Pons (tissue), 1 donor: ENCODE measurements around the gene SLC16A13.
A peak's percentile ranks its signal among the peaks of the same experiment; 100 is the strongest.
"Not testable (repeated sequence)": the region's sequence is repeated elsewhere in the genome, so short reads cannot be mapped to it uniquely, and the experiment has no call there.

Experiments
- DNase-seq: peaks from one replicate; pipeline ENCODE4 v3.0.0-alpha.2; 2016; ENCODE audit warnings: low spot score

SLC16A13 gene

GRCh38 chr17:7035591-7036368 lies at the start of gene SLC16A13:
Gene SLC16A13 (plus strand): TSS chr17:7036015. CDS start chr17:7036383, 368 bp downstream.
- DNase-seq = peak; percentile 90

GRCh38 chr17:6986676-6987075 lies 49.1 kb upstream of the SLC16A13 start:
- no peak for DNase-seq

GRCh38 chr17:6989779-6990178 lies 46.0 kb upstream of the SLC16A13 start:
- no peak for DNase-seq

GRCh38 chr17:6993613-6994056 lies 42.2 kb upstream of the SLC16A13 start:
- not testable (repeated sequence) for DNase-seq

GRCh38 chr17:6994118-6994598 lies 41.7 kb upstream of the SLC16A13 start:
- DNase-seq = no peak

- DNase-seq = no peak
These were observed 41.1 kb upstream of the SLC16A13 start for GRCh38 chr17:6994666-6995256.

- no peak for DNase-seq
These were observed 40.1 kb upstream of the SLC16A13 start, which contains the start of gene ALOX12 for GRCh38 chr17:6995500-6996255. Gene ALOX12 (plus strand): TSS chr17:6996049. CDS start chr17:6996118, 69 bp downstream.

- no peak for DNase-seq
These were observed 39.4 kb upstream of the SLC16A13 start for GRCh38 chr17:6996256-6997011.

GRCh38 chr17:6997171-6997570 lies 38.6 kb upstream of the SLC16A13 start:
- no peak for DNase-seq

GRCh38 chr17:6998855-6999508 lies 36.8 kb upstream of the SLC16A13 start:
- DNase-seq = no peak

- DNase-seq = no peak
These were observed 34.4 kb upstream of the SLC16A13 start for GRCh38 chr17:7001318-7001961.

- no peak for DNase-seq
These were observed 33.3 kb upstream of the SLC16A13 start for GRCh38 chr17:7002288-7003047.

- no peak for DNase-seq
These were observed 32.1 kb upstream of the SLC16A13 start for GRCh38 chr17:7003745-7004144.

- peak; percentile 80 for DNase-seq
These were observed 31.2 kb upstream of the SLC16A13 start for GRCh38 chr17:7004398-7005253.

- no peak for DNase-seq
These were observed 30.1 kb upstream of the SLC16A13 start for GRCh38 chr17:7005716-7006115.

- DNase-seq = no peak
These were observed 28.7 kb upstream of the SLC16A13 start for GRCh38 chr17:7007143-7007542.

GRCh38 chr17:7010523-7010922 lies 25.3 kb upstream of the SLC16A13 start:
- no peak for DNase-seq

GRCh38 chr17:7011415-7011814 lies 24.4 kb upstream of the SLC16A13 start:
- DNase-seq = no peak

- no peak for DNase-seq
These were observed 23.9 kb upstream of the SLC16A13 start for GRCh38 chr17:7011942-7012254.
